Ishikawa (cell line): ENCODE measurements around the gene LZTS3.

Source experiments
- CEBPB ChIP-seq: IDR thresholded peaks from 2 replicates; pipeline ENCODE4 v1.6.1; 2012
- CREB1 ChIP-seq: IDR thresholded peaks from 2 replicates; pipeline ENCODE4 v1.6.1; 2012; ENCODE audit warnings: low read depth
- EGR1 ChIP-seq: IDR thresholded peaks from 2 replicates; pipeline ENCODE4 v1.6.1; 2012
- EP300 ChIP-seq: IDR thresholded peaks from 2 replicates; pipeline ENCODE4 v1.6.1; 2012; ENCODE audit warnings: borderline replicate concordance
- FOXM1 ChIP-seq: IDR thresholded peaks from 2 replicates; pipeline ENCODE4 v1.6.1; 2012; ENCODE audit warnings: low read depth, borderline replicate concordance
- NFIC ChIP-seq: IDR thresholded peaks from 2 replicates; pipeline ENCODE4 v1.6.1; 2012
- RAD21 ChIP-seq: IDR thresholded peaks from 2 replicates; pipeline ENCODE4 v1.6.1; 2012; ENCODE audit warnings: low read depth
- REST ChIP-seq: IDR thresholded peaks from 2 replicates; pipeline ENCODE4 v1.6.1; 2012; ENCODE audit warnings: low read depth, mild to moderate bottlenecking
- TAF1 ChIP-seq: IDR thresholded peaks from 2 replicates; pipeline ENCODE4 v1.6.1; 2012; ENCODE audit warnings: low read depth, mild to moderate bottlenecking
- TCF12 ChIP-seq: IDR thresholded peaks from 2 replicates; pipeline ENCODE4 v1.6.1; 2012; ENCODE audit warnings: low read depth
- TEAD4 ChIP-seq: IDR thresholded peaks from 2 replicates; pipeline ENCODE4 v1.6.1; 2012
- YY1 ChIP-seq: IDR thresholded peaks from 2 replicates; pipeline ENCODE4 v1.6.1; 2012; ENCODE audit warnings: low read depth
- ZBTB7A ChIP-seq: IDR thresholded peaks from 2 replicates; pipeline ENCODE4 v1.6.1; 2012; ENCODE audit warnings: low read depth
- TF ChIP-seq, protein P1 (sequence below): IDR thresholded peaks from 2 replicates; pipeline ENCODE4 v1.6.1; 2012
- TF ChIP-seq, protein P2 (sequence below): IDR thresholded peaks from 2 replicates; pipeline ENCODE4 v1.6.1; 2012

The LZTS3 gene

DNA sequence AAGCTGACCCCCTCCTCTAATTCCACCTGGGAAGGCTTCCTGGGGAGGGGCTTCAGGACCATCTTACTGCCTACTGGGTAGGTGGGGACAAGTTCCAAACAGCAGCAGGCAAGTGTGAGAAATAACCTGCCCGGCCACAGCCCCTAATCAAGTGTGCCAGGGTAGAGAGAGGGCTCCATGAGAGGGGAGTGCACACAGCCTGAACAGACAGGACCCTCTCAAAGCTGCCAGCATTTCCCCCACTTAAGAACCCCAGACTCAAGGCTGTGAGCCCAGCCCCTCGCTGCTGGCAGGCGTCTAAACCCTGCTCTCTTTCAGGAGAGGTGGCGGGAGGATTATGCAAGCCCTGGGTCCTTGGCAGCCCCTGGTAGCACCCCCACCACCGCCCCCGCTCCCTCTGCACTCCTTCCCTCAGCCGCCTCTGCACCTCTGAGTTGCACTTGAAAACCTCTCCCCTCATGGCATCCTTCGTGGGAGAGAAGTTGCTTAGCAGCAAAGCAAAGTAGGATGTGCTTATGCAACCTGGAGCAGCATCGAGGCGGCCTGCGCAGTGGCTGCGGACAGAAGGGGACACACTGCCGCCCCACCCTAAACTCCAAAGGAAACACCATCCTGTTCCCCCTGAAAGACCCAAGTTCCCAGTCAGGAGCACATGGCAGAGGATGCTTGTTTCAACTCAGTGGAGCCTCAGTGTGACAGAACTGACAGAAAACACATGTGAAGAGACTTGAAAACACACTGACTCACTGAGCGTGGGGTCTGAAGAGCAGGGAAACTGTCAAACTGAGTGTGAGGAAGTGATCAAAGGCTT, 20.7 kb upstream of the LZTS3 start:
- no peak for TF ChIP-seq REST
- no peak for TF ChIP-seq EGR1
- no peak for TF ChIP-seq TCF12
- TF ChIP-seq CREB1: no peak
- no peak for TF ChIP-seq RAD21
- TF ChIP-seq ZBTB7A: no peak
- TF ChIP-seq YY1: no peak
- no peak for TF ChIP-seq EP300

DNA sequence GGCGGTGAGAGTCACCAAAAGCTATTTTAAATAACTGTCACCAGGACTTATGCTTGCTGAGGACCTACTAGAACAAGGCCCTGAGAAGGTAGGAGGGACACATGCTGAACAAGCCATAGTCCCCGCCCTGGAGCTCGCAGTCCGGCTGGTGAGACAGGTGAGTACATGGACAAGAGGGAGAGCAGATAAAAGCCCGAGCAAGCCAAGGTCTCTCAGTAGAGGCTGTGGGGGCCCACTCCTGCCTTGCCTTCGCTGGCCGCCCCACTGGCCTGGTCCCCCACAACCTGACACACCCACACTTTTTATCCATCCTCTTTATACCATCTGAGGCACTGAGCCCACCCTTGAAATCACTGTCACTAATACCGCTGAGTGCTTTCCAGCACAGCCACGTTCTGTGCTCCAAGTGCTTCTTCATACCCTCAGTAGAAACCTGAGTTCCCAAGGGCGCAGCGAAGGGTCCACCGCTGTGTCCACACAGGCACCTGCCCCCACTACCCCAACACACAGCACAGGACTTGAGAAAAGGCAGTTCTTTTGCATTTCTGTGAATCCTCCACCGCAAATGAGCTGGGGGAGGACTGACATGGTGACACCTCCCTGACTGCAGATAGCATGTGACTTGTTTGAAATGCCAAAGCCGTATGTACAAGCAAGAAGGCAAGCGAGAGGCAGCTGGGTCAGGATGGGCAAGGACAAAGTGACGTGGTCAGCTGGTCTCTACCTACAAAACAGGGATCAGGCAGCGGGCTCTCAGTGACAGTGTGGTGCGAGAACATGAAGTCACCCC, 19.1 kb upstream of the LZTS3 start:
- TF ChIP-seq TEAD4 (no peak), ZBTB7A (no peak), RAD21 (no peak), YY1 (no peak), TAF1 (no peak), TCF12 (no peak), NFIC (no peak), FOXM1 (no peak), CEBPB (no peak), EGR1 (no peak), CREB1 (no peak), REST (no peak), EP300 (no peak)
- TF ChIP-seq, protein P1, sequence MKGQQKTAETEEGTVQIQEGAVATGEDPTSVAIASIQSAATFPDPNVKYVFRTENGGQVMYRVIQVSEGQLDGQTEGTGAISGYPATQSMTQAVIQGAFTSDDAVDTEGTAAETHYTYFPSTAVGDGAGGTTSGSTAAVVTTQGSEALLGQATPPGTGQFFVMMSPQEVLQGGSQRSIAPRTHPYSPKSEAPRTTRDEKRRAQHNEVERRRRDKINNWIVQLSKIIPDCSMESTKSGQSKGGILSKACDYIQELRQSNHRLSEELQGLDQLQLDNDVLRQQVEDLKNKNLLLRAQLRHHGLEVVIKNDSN: no peak
- TF ChIP-seq, protein P2, sequence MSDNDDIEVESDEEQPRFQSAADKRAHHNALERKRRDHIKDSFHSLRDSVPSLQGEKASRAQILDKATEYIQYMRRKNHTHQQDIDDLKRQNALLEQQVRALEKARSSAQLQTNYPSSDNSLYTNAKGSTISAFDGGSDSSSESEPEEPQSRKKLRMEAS: no peak

DNA sequence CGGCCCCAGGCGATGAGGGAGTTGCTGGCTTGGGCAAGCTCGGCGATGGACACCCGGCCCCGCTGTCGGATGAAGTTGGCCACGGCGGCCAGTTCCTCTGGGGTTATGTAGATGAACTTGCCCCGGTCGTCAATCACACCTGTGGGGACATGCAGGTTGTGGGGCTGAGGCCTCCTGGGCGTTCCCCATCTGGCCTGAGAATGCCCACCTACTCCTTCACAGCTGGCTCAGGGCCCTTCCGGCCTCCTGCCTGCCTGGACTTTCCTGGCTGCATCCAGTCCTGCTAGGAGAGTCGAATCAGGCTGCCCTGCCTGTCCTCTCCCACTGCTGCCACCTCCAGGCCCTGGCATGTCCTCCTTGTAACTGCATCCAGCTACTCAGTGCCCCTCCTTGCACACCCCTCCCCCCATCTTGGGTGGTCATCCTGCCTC, 17.3 kb upstream of the LZTS3 start:
- TF ChIP-seq, protein P2: no peak
- TF ChIP-seq TCF12: no peak
- no peak for TF ChIP-seq CEBPB
- TF ChIP-seq EGR1: no peak
- TF ChIP-seq YY1: no peak
- TF ChIP-seq, protein P1: no peak
- no peak for TF ChIP-seq NFIC
- TF ChIP-seq CREB1: no peak
- no peak for TF ChIP-seq EP300
- no peak for TF ChIP-seq RAD21
- no peak for TF ChIP-seq REST
- no peak for TF ChIP-seq ZBTB7A
- TF ChIP-seq TAF1: no peak
- TF ChIP-seq FOXM1: no peak
- TF ChIP-seq TEAD4: no peak

DNA sequence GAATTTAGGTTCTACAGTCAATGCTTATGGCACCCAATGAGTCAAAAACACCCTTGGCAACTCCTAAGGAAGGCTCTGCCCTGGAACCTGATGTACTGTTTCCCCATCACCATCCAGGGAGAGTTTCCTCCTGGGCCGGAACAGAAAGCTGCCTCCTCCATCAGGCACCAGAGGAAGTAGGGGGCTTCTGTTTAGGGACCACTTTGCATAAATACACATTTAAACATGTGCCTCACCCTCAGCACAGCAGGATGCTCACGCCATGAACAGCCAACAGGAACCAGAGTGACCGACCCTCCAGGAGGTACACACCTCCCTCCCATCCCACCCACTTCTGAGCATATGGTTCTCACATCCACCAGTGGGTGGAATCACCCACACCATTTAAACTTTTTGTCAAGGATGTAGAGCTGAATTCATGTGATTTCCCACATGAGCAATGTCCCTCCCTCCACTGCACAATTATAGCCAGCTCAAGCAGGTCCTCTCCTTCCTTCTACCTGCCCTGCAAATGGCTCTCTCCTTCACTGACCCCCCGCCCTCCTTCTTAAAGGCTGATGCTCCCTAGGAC, 16.3 kb upstream of the LZTS3 start:
- TF ChIP-seq, protein P2: no peak
- TF ChIP-seq TEAD4: no peak
- TF ChIP-seq REST: no peak
- no peak for TF ChIP-seq EGR1
- TF ChIP-seq, protein P1: no peak
- no peak for TF ChIP-seq EP300
- no peak for TF ChIP-seq YY1
- no peak for TF ChIP-seq CREB1
- no peak for TF ChIP-seq RAD21
- no peak for TF ChIP-seq ZBTB7A
- TF ChIP-seq TCF12: no peak
- TF ChIP-seq TAF1: no peak
